ENCODE data around the gene DNAJB6. TPM values are rescaled to one million over a fixed set of nuclear protein-coding genes. Genes with fewer than 3 reads are reported as not detected.

Gene DNAJB6
- total RNA-seq, 5 donors from 2014 or later (not counting 1 experiment from before 2014, with no cell fraction given) = 80.7 to 195 (median 89.1) TPM

DNA sequence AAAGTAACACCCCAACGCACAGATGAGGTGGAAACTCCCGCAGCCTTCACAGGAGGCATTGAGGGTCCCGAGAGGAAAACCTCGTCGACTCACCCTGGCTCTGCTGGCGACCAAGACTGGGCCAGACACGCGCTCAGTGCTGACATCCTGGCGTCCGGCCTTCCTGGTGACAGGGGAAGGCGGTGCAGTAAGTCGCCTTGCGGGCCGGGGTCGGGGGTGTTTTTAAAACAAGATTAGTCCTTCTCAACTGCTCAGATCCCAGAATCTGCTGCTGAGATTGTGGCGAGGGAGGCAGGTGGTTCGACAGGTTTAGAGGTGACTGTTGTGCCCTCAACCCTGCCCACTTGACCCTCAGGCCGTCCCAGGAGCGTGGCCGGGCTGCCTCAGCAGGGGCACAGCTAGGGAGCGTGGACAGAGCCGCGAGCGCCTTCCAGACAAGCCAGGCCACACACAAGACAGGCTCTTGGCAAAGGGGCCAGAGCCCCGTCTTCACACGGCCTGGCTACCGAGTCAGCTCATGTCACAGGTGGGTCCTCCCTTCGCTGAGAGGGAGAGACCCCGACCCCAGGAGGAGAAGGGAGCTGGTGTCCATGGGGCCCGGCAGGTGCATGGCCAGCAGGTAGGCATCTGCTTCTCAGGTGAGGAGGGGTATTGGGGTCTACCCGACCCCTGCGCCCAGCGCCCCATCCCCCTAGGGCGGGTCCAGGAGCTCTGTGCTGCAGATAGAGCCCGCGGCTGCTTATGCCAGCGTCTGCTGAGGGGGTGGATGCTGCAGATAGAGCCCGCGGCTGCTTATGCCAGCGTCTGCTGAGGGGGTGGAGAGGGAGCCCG, 81.6 kb downstream of the DNAJB6 start:
- Histone ChIP-seq H3K4me3 (ENCODE audit: control insufficient read depth in 1 of 2, extremely low read depth in 1 of 2, low read length in 1 of 2) (no peak overlapping the region), H3K9me3 (no peaks in the 10 kb centered on the region), H3K27ac (ENCODE audit: low read length) (no peak overlapping the region), H3K27me3 (replicated peaks in 1 of 2; ENCODE audit: control insufficient read depth in 2 of 2, extremely low read depth in 1 of 2, insufficient read depth in 2 of 2, low read length in 1 of 2) (no peaks in the 10 kb centered on the region), H3K4me1 (ENCODE audit: control insufficient read depth in 1 of 2, extremely low read depth in 1 of 2, insufficient read depth in 2 of 2, low read length in 2 of 2) (no peaks in the 10 kb centered on the region), H3K36me3 (ENCODE audit: control insufficient read depth in 2 of 2, extremely low read depth in 1 of 2, insufficient read depth in 1 of 2, low read length in 1 of 2) (peaks cover 4 to 31% of the 10 kb centered on the region in 2 donors)
- Mint-ChIP-seq H3K27ac (no peak overlapping the region), H3K4me1 (peaks cover 0 to 5% (median 0%) of the 10 kb centered on the region in 3 donors), H3K27me3 (no peaks in the 10 kb centered on the region), H3K36me3 (peaks cover 23% of the 10 kb centered on the region), H3K9me3 (no peaks in the 10 kb centered on the region), H3K4me3 (no peak overlapping the region)
- ChIA-PET POLR2A (no interaction called here), CTCF (no interaction called here)
- ATAC-seq (replicated peaks in 1 of 4) (peak in 1 of 4 experiments; percentile 20), DNase-seq (no peak)
- WGBS (ENCODE audit: insufficient coverage) = 93% methylated on average over 39 of the region's 41 CpGs

DNA sequence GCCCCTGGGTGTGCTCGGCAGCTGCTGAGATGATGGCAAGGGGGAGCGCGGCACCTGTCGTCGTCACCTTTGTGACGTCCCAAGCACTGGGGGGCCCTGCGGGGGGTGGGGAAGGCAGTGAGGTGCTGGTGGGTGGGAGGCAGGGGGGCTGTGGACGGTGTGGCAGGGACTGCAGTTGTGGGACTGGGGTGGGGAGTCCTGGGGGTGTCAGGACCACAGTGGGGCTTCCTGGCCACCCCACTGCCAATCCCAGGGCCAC, 82.2 kb downstream of the DNAJB6 start:
- POLR2A ChIA-PET = interaction anchor here in 1 of 2 donors (0.6 kb wide), 1 partner anchor 231 kb away, joined by 4 read pairs; no protein-coding TSS in a partner anchor
- H3K27me3 Mint-ChIP-seq = no peaks in the 10 kb centered on the region

DNA sequence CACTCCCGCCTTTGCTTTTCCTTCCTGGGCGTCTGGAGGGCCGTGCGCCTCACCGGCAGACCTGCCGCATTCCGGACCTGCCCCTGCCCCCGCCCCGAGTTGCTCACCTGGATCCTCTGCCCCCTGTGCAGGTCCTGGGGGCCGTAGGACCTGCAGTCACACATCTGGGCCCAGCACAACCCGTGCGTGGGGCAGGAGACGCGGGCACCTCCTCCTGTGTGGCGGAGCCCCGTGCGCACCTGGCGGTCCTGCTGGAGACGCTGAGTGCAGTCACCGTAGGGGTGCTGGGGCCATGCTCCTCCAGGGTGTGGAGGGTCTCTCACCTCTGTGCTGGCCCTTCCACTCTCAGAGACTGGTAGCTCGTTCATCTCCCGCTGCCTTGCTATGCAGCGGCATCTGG, 85.5 kb downstream of the DNAJB6 start:
- Histone ChIP-seq H3K4me3 (ENCODE audit: control insufficient read depth in 1 of 2, extremely low read depth in 1 of 2, low read length in 1 of 2) (no peak overlapping the region), H3K27ac (ENCODE audit: low read length) (no peak overlapping the region), H3K9me3 (no peaks in the 10 kb centered on the region), H3K27me3 (replicated peaks in 1 of 2; ENCODE audit: control insufficient read depth in 2 of 2, extremely low read depth in 1 of 2, insufficient read depth in 2 of 2, low read length in 1 of 2) (peaks cover 0 to 3% of the 10 kb centered on the region in 2 experiments), H3K36me3 (ENCODE audit: control insufficient read depth in 2 of 2, extremely low read depth in 1 of 2, insufficient read depth in 1 of 2, low read length in 1 of 2) (peaks cover 0 to 8% of the 10 kb centered on the region in 2 donors), H3K4me1 (ENCODE audit: control insufficient read depth in 1 of 2, extremely low read depth in 1 of 2, insufficient read depth in 2 of 2, low read length in 2 of 2) (no peaks in the 10 kb centered on the region)
- Mint-ChIP-seq H3K27ac (no peak overlapping the region), H3K9me3 (no peaks in the 10 kb centered on the region), H3K36me3 (peaks cover under 1% of the 10 kb centered on the region), H3K4me1 (no peaks in the 10 kb centered on the region), H3K27me3 (no peaks in the 10 kb centered on the region), H3K4me3 (no peak overlapping the region)
- ATAC-seq (replicated peaks in 1 of 4) (no peak), DNase-seq (no peak)
- ChIA-PET POLR2A (no interaction called here), CTCF (no interaction called here)
- 88% methylated on average over 20 of the region's 23 CpGs for WGBS (ENCODE audit: insufficient coverage)

More for the DNA sequence above, 82.2 kb downstream of the DNAJB6 start:
- H3K36me3 ChIP-seq (ENCODE audit: control insufficient read depth in 2 of 2, extremely low read depth in 1 of 2, insufficient read depth in 1 of 2, low read length in 1 of 2) = peaks cover 4 to 31% of the 10 kb centered on the region in 2 donors
- CTCF ChIA-PET = no interaction called here
- DNase-seq (no peak), ATAC-seq (replicated peaks in 1 of 4) (no peak)
- Mint-ChIP-seq H3K36me3 (peaks cover 23% of the 10 kb centered on the region), H3K4me1 (peaks cover 0 to 5% (median 0%) of the 10 kb centered on the region in 3 donors), H3K27ac (peak overlapping the region in 1 of 2 donors; percentile 6), H3K4me3 (no peak overlapping the region), H3K9me3 (no peaks in the 10 kb centered on the region)
- WGBS (ENCODE audit: insufficient coverage) = 42% methylated on average over 3 of the region's 8 CpGs
- no peak overlapping the region for H3K4me3 ChIP-seq (ENCODE audit: control insufficient read depth in 1 of 2, extremely low read depth in 1 of 2, low read length in 1 of 2)
- no peaks in the 10 kb centered on the region for H3K27me3 ChIP-seq (replicated peaks in 1 of 2; ENCODE audit: control insufficient read depth in 2 of 2, extremely low read depth in 1 of 2, insufficient read depth in 2 of 2, low read length in 1 of 2)
- H3K27ac ChIP-seq (ENCODE audit: low read length) = no peak overlapping the region
- H3K9me3 ChIP-seq = no peaks in the 10 kb centered on the region
- no peaks in the 10 kb centered on the region for H3K4me1 ChIP-seq (ENCODE audit: control insufficient read depth in 1 of 2, extremely low read depth in 1 of 2, insufficient read depth in 2 of 2, low read length in 2 of 2)

DNA sequence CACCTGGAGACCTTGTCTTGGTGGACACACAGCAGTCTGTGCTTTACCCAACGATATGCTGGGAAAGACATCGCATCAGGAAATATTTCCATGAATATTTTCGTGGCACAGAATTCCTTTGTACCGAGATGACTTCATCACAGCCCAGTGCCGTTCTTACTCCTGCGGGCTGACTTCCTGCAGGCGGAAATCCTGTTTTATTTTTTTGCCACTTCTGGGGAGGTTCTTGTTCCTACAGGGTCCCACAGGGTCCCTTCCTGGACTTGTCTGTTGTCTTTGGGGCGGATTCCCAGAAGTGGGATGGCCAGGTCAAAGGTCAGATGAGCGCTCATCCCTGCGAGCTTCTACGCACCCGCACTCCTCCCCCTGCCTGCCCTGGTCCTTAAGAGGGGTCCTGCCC, 86.5 kb downstream of the DNAJB6 start:
- Mint-ChIP-seq H3K36me3 (no peaks in the 10 kb centered on the region), H3K27me3 (no peaks in the 10 kb centered on the region), H3K27ac (no peak overlapping the region), H3K4me1 (no peaks in the 10 kb centered on the region), H3K9me3 (no peaks in the 10 kb centered on the region), H3K4me3 (no peak overlapping the region)
- Histone ChIP-seq H3K4me1 (ENCODE audit: control insufficient read depth in 1 of 2, extremely low read depth in 1 of 2, insufficient read depth in 2 of 2, low read length in 2 of 2) (no peaks in the 10 kb centered on the region), H3K36me3 (ENCODE audit: control insufficient read depth in 2 of 2, extremely low read depth in 1 of 2, insufficient read depth in 1 of 2, low read length in 1 of 2) (peaks cover 0 to 5% of the 10 kb centered on the region in 2 donors), H3K4me3 (ENCODE audit: control insufficient read depth in 1 of 2, extremely low read depth in 1 of 2, low read length in 1 of 2) (no peak overlapping the region), H3K27me3 (replicated peaks in 1 of 2; ENCODE audit: control insufficient read depth in 2 of 2, extremely low read depth in 1 of 2, insufficient read depth in 2 of 2, low read length in 1 of 2) (peaks cover 0 to 3% of the 10 kb centered on the region in 2 experiments), H3K27ac (ENCODE audit: low read length) (no peak overlapping the region), H3K9me3 (no peaks in the 10 kb centered on the region)
- ChIA-PET POLR2A (no interaction called here), CTCF (no interaction called here)
- WGBS (ENCODE audit: insufficient coverage) = 81% methylated on average over 11 of the region's 12 CpGs
- DNase-seq (no peak), ATAC-seq (replicated peaks in 1 of 4) (no peak)

DNA sequence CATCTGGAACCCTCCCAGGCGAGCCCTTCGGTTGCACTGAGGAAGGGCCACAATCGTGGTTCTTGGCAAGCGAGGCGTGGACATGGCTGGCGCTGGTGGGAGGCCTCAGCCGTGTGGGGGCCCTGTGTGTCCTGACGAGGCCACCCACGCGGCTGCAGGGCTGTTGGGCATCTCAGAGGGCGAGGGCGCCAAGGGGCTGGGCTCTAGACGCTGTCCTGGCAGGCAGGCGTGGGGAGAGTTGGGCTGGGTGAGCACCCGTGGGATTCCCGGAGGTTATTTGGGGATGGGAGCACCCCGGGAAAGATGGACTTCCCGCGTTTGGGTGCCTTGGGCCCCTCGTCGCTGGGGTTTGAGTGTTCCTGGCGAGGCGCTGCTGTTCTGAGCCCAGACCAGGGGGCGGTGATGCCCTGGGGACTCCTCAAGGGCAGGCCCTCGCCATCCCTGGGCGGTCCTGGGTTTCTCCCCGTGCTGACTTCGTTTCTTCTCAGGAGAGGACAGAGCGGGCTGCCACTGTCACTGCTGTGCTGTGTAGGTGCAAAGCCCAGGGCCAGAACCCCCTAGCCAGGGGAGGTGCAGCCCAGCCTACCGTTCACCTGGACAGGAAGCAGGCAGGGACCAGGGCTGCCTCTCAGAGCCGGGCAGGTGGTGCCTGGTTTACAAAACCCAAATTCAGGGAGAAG, 87.2 kb downstream of the DNAJB6 start:
- no peak overlapping the region for H3K27ac ChIP-seq (ENCODE audit: low read length)
- peaks cover 0 to 3% of the 10 kb centered on the region in 2 donors for H3K36me3 ChIP-seq (ENCODE audit: control insufficient read depth in 2 of 2, extremely low read depth in 1 of 2, insufficient read depth in 1 of 2, low read length in 1 of 2)
- Mint-ChIP-seq H3K4me3 (no peak overlapping the region), H3K9me3 (no peaks in the 10 kb centered on the region), H3K27ac (no peak overlapping the region), H3K36me3 (no peaks in the 10 kb centered on the region), H3K27me3 (no peaks in the 10 kb centered on the region), H3K4me1 (no peaks in the 10 kb centered on the region)
- H3K4me1 ChIP-seq (ENCODE audit: control insufficient read depth in 1 of 2, extremely low read depth in 1 of 2, insufficient read depth in 2 of 2, low read length in 2 of 2) = no peaks in the 10 kb centered on the region
- ChIA-PET CTCF (no interaction called here), POLR2A (no interaction called here)
- 91% methylated on average over 31 of the region's 31 CpGs for WGBS (ENCODE audit: insufficient coverage)
- ATAC-seq (replicated peaks in 1 of 4) (no peak), DNase-seq (no peak)
- H3K27me3 ChIP-seq (replicated peaks in 1 of 2; ENCODE audit: control insufficient read depth in 2 of 2, extremely low read depth in 1 of 2, insufficient read depth in 2 of 2, low read length in 1 of 2) = peaks cover 0 to 3% of the 10 kb centered on the region in 2 experiments
- no peak overlapping the region for H3K4me3 ChIP-seq (ENCODE audit: control insufficient read depth in 1 of 2, extremely low read depth in 1 of 2, low read length in 1 of 2)
- no peaks in the 10 kb centered on the region for H3K9me3 ChIP-seq

DNA sequence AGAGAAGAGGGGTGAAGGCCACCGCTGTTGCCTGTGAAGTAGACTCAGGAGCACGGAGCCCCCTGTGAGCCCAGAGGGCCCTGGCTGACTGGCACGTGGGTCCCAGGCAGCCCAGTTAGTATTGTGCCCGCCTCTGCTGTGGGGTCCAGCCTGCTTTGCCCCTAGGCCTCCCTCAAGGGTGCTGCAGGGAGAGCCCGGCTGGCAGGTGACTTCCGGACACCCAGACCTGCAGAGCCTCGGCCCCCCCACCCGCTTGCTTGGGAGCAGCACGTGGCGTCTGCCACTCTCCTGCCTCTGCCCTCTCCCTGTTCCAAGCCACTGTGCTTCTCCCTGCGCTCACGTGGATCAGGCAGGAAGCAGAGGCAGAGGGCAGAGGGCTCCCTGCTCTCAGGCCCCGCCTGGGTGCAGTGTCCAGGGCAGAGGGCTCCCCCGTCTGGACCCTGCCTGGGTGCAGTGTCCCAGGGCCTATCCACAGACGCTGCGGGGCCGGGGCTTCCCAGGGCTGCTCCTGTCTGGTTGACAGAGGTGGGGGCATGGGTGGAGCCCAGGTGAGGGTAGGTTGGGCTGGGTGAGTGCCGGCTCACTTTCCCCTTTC, 88.4 kb downstream of the DNAJB6 start:
- peaks cover 0 to 3% of the 10 kb centered on the region in 2 donors for H3K36me3 ChIP-seq (ENCODE audit: control insufficient read depth in 2 of 2, extremely low read depth in 1 of 2, insufficient read depth in 1 of 2, low read length in 1 of 2)
- Mint-ChIP-seq H3K4me3 (no peak overlapping the region), H3K27ac (no peak overlapping the region), H3K36me3 (no peaks in the 10 kb centered on the region), H3K9me3 (no peaks in the 10 kb centered on the region), H3K4me1 (no peaks in the 10 kb centered on the region), H3K27me3 (no peaks in the 10 kb centered on the region)
- H3K27me3 ChIP-seq (replicated peaks in 1 of 2; ENCODE audit: control insufficient read depth in 2 of 2, extremely low read depth in 1 of 2, insufficient read depth in 2 of 2, low read length in 1 of 2) = peaks cover 0 to 3% of the 10 kb centered on the region in 2 experiments
- H3K4me3 ChIP-seq (ENCODE audit: control insufficient read depth in 1 of 2, extremely low read depth in 1 of 2, low read length in 1 of 2) = no peak overlapping the region
- no peak for ATAC-seq (replicated peaks in 1 of 4)
- ChIA-PET POLR2A (no interaction called here), CTCF (no interaction called here)
- H3K9me3 ChIP-seq = no peaks in the 10 kb centered on the region
- WGBS (ENCODE audit: insufficient coverage) = 85% methylated on average over 14 of the region's 18 CpGs
- no peak overlapping the region for H3K27ac ChIP-seq (ENCODE audit: low read length)
- no peaks in the 10 kb centered on the region for H3K4me1 ChIP-seq (ENCODE audit: control insufficient read depth in 1 of 2, extremely low read depth in 1 of 2, insufficient read depth in 2 of 2, low read length in 2 of 2)
- no peak for DNase-seq

Measured in T-cell (primary cell).